Keratinocyte (primary cell): ENCODE results near the gene UGP2. TPM values are rescaled to one million over a fixed set of nuclear protein-coding genes. Genes with fewer than 3 reads are reported as not detected.

Experiments used
- DNase-seq: peaks from one replicate; pipeline ENCODE4 v3.0.0-alpha.2; 2011; ENCODE audit warnings: low read depth, missing footprints, low spot score
- FAIRE-seq: peaks from 2 replicates; lab custom pipeline; 2011; peaks lifted over from hg19 to GRCh38; lab: Jason Lieb, UNC
- H2AFZ ChIP-seq: 2 replicates; pipeline ENCODE4 v1.6.0; 2012; ENCODE audit warnings: low read length, control low read depth, inconsistent platforms; ENCODE audit not compliant: control insufficient read depth
- H3K27ac ChIP-seq: 2 replicates; pipeline ENCODE4 v1.5.1; 2011; ENCODE audit warnings: low read length; ENCODE audit not compliant: control insufficient read depth, insufficient read depth
- H3K27me3 ChIP-seq: 3 replicates; pipeline ENCODE4 v1.6.0; 2011; ENCODE audit warnings: low read length; ENCODE audit not compliant: control insufficient read depth, insufficient read depth; ENCODE audit errors: extremely low read depth
- H3K36me3 ChIP-seq, 2 experiments: 2 replicates in 1 of 2; 3 replicates in 1 of 2; pipeline ENCODE4 v1.5.1; 2011; ENCODE audit warnings: low read length in 2 of 2, mild to moderate bottlenecking in 1 of 2; ENCODE audit not compliant: control insufficient read depth in 2 of 2, insufficient read depth in 2 of 2; ENCODE audit errors: extremely low read depth in 1 of 2
- H3K4me1 ChIP-seq: 3 replicates; pipeline ENCODE4 v1.5.1; 2011; ENCODE audit warnings: low read length; ENCODE audit not compliant: control insufficient read depth, insufficient read depth; ENCODE audit errors: extremely low read depth
- H3K4me2 ChIP-seq: 3 replicates; pipeline ENCODE4 v1.6.0; 2011; ENCODE audit warnings: low read depth, low read length; ENCODE audit not compliant: control insufficient read depth, insufficient read depth; ENCODE audit errors: extremely low read depth
- H3K4me3 ChIP-seq, 3 experiments: fragments of 200-600 bp in 1 of 3; sonication (generic) in 1 of 3; 2 replicates in 2 of 3; 3 replicates in 1 of 3; pipeline ENCODE4 v1.5.1; 2011 to 2016; ENCODE audit warnings: low read length in 3 of 3, mild to moderate bottlenecking in 3 of 3, control low read depth in 2 of 3, inconsistent platforms in 1 of 3, low read depth in 1 of 3, mixed read lengths in 1 of 3, mixed run types in 1 of 3, moderate library complexity in 1 of 3; ENCODE audit not compliant: control insufficient read depth in 2 of 3, insufficient read depth in 2 of 3; ENCODE audit errors: extremely low read depth in 1 of 3
- H3K79me2 ChIP-seq: 2 replicates; pipeline ENCODE4 v1.6.0; 2012; ENCODE audit warnings: low read length; ENCODE audit not compliant: control insufficient read depth, insufficient read depth
- H3K9ac ChIP-seq: 3 replicates; pipeline ENCODE4 v1.6.0; 2011; ENCODE audit warnings: low read length; ENCODE audit not compliant: control insufficient read depth, insufficient read depth; ENCODE audit errors: extremely low read depth
- H3K9me1 ChIP-seq: 3 replicates; pipeline ENCODE4 v1.6.0; 2011; ENCODE audit warnings: low read length; ENCODE audit not compliant: control insufficient read depth, insufficient read depth; ENCODE audit errors: extremely low read depth
- H3K9me3 ChIP-seq: 2 replicates; pipeline ENCODE4 v1.5.1; 2012; ENCODE audit warnings: low read depth, low read length; ENCODE audit not compliant: control insufficient read depth
- H4K20me1 ChIP-seq: 3 replicates; pipeline ENCODE4 v1.6.0; 2011; ENCODE audit warnings: low read length; ENCODE audit not compliant: control insufficient read depth, insufficient read depth; ENCODE audit errors: extremely low read depth
- CTCF ChIP-seq, 3 experiments: IDR thresholded peaks in 1 of 3; conservative IDR thresholded peaks in 1 of 3; optimal IDR thresholded peaks in 1 of 3; 2 replicates in 2 of 3; 3 replicates in 1 of 3; pipeline versions ENCODE3 to v1.5.1; 2011; ENCODE audit warnings: low read length in 3 of 3, mild to moderate bottlenecking in 3 of 3, moderate library complexity in 2 of 3, control low read depth in 1 of 3, inconsistent platforms in 1 of 3; ENCODE audit not compliant: insufficient read depth in 2 of 3; ENCODE audit errors: extremely low read depth in 1 of 3
- EZH2 ChIP-seq: IDR thresholded peaks from one replicate; pipeline ENCODE4 v1.6.1; 2012; ENCODE audit warnings: inconsistent platforms, mild to moderate bottlenecking, low read length, moderate library complexity
- dilution Hi-C: fragments of 300-500 bp; cut with MboI; formaldehyde crosslinking; loops from one replicate; pipeline ENCODE4 v1.7.0; 2020; ENCODE audit warnings: low sequenced_read_pairs; ENCODE audit not compliant: extremely low pct_ligation_motif_present
- polyA plus RNA-seq, 5 experiments: library from polyadenylated mRNA; depleted of rRNA in 3 of 5; stranded (reverse) in 3 of 5; stranded (forward) in 1 of 5; unstranded in 1 of 5; fragments of >200 nt; gene quantifications; 1 replicate in 1 of 5; 2 replicates in 3 of 5; 3 replicates in 1 of 5; pipeline versions ENCODE4 v1.2.1 to v1.2.3, GENCODE V29; 2011 to 2012; ENCODE audit warnings: missing spikeins in 2 of 5, low read depth in 1 of 5, low replicate concordance in 1 of 5

Gene UGP2
- polyA plus RNA-seq, 1 donor (not counting 4 experiments of a cell fraction or from before 2014, with no cell fraction given), result 260 TPM

GRCh38 chr2:63856303-63856603 lies 14.6 kb downstream of the UGP2 start:
- Histone ChIP-seq H3K9ac (no peak overlapping the region), H3K4me1 (peaks cover 7% of the 10 kb centered on the region), H3K36me3 (peaks cover 10 to 15% of the 10 kb centered on the region in 2 experiments), H4K20me1 (no peaks in the 10 kb centered on the region), H3K4me3 (no peak overlapping the region), H2AFZ (no peak overlapping the region), H3K9me3 (no peaks in the 10 kb centered on the region), H3K27me3 (no peaks in the 10 kb centered on the region), H3K27ac (no peak overlapping the region), H3K4me2 (no peak overlapping the region), H3K9me1 (no peaks in the 10 kb centered on the region), H3K79me2 (peaks cover 56% of the 10 kb centered on the region)
- no peak for TF ChIP-seq CTCF (optimal IDR thresholded peaks at IDR 0.05 in 1 of 3, IDR thresholded peaks at IDR 0.05 in 1 of 3, conservative IDR thresholded peaks at IDR 0.05 in 1 of 3; ENCODE audit: extremely low read depth in 1 of 3, insufficient read depth in 2 of 3, low read length in 3 of 3)
- TF ChIP-seq EZH2, result no peak
- DNase-seq (no peak), FAIRE-seq (no peak)
- dilution Hi-C loops, result no loop called here

GRCh38 chr2:63858291-63858690 lies 16.6 kb downstream of the UGP2 start:
- H3K27me3 ChIP-seq, result no peaks in the 10 kb centered on the region
- no peaks in the 10 kb centered on the region for H4K20me1 ChIP-seq
- dilution Hi-C loops, result no loop called here
- no peak overlapping the region for H3K9ac ChIP-seq
- peaks cover 21% of the 10 kb centered on the region for H3K4me1 ChIP-seq
- no peaks in the 10 kb centered on the region for H3K9me3 ChIP-seq
- H3K27ac ChIP-seq, result no peak overlapping the region
- peaks cover 35% of the 10 kb centered on the region for H3K79me2 ChIP-seq
- H3K9me1 ChIP-seq, result no peaks in the 10 kb centered on the region
- FAIRE-seq (no peak), DNase-seq (no peak)
- no peak overlapping the region for H3K4me2 ChIP-seq
- no peak for TF ChIP-seq CTCF (optimal IDR thresholded peaks at IDR 0.05 in 1 of 3, IDR thresholded peaks at IDR 0.05 in 1 of 3, conservative IDR thresholded peaks at IDR 0.05 in 1 of 3; ENCODE audit: extremely low read depth in 1 of 3, insufficient read depth in 2 of 3, low read length in 3 of 3)
- no peak for TF ChIP-seq EZH2
- no peak overlapping the region for H2AFZ ChIP-seq
- H3K36me3 ChIP-seq, result peaks cover 6 to 15% of the 10 kb centered on the region in 2 experiments
- no peak overlapping the region for H3K4me3 ChIP-seq
